GM23248 (cell line): ENCODE data around the gene ATG10. TPM values are rescaled to one million over a fixed set of nuclear protein-coding genes. Genes with fewer than 3 reads are reported as not detected.
A peak's percentile ranks its signal among the peaks of the same experiment; 100 is the strongest.

Experiments
- DNase-seq: peaks from one replicate; pipeline ENCODE4 v3.0.0-alpha.2; 2015
- H2AFZ ChIP-seq: fragments of 200-600 bp; sonication (generic); 2 replicates; pipeline ENCODE4 v1.6.1; 2016; ENCODE audit warnings: antibody characterized with exemption
- H3F3A ChIP-seq: fragments of 200-600 bp; sonication (generic); 2 replicates; pipeline ENCODE4 v1.6.1; 2016; ENCODE audit warnings: mild to moderate bottlenecking, antibody characterized with exemption, mixed run types; ENCODE audit not compliant: insufficient read depth
- H3K27ac ChIP-seq: fragments of 200-600 bp; sonication (generic); 2 replicates; pipeline ENCODE4 v1.5.1; 2016; ENCODE audit warnings: mild to moderate bottlenecking
- H3K27me3 ChIP-seq: fragments of 200-600 bp; sonication (generic); replicated peaks from 2 replicates; pipeline ENCODE4 v1.6.1; 2016; ENCODE audit warnings: mild to moderate bottlenecking; ENCODE audit not compliant: insufficient read depth
- H3K36me3 ChIP-seq: fragments of 200-600 bp; sonication (generic); 2 replicates; pipeline ENCODE4 v1.6.1; 2016; ENCODE audit warnings: low read depth, mild to moderate bottlenecking
- H3K4me1 ChIP-seq: fragments of 200-600 bp; sonication (generic); 2 replicates; pipeline ENCODE4 v1.6.1; 2016; ENCODE audit warnings: mild to moderate bottlenecking; ENCODE audit not compliant: insufficient read depth
- H3K4me2 ChIP-seq: fragments of 200-600 bp; sonication (generic); one replicate; pipeline ENCODE4 v1.6.1; 2016; ENCODE audit warnings: mild to moderate bottlenecking; ENCODE audit not compliant: unreplicated experiment
- H3K4me3 ChIP-seq: fragments of 200-600 bp; sonication (generic); 2 replicates; pipeline ENCODE4 v1.5.1; 2016; ENCODE audit warnings: mild to moderate bottlenecking
- H3K79me2 ChIP-seq: fragments of 200-600 bp; sonication (generic); 2 replicates; pipeline ENCODE4 v1.6.1; 2016; ENCODE audit warnings: mild to moderate bottlenecking; ENCODE audit not compliant: insufficient read depth
- H3K9ac ChIP-seq: fragments of 200-600 bp; sonication (generic); 2 replicates; pipeline ENCODE4 v1.6.1; 2016; ENCODE audit warnings: mild to moderate bottlenecking
- H3K9me2 ChIP-seq: fragments of 200-600 bp; sonication (generic); 2 replicates; pipeline ENCODE4 v1.6.1; 2016; ENCODE audit warnings: mixed run types, mild to moderate bottlenecking, moderate library complexity; ENCODE audit not compliant: insufficient read depth
- H3K9me3 ChIP-seq: fragments of 200-600 bp; sonication (generic); one replicate; pipeline ENCODE4 v1.6.1; 2017; ENCODE audit warnings: low read depth
- H4K20me1 ChIP-seq: fragments of 200-600 bp; sonication (generic); 2 replicates; pipeline ENCODE4 v1.6.0; 2016; ENCODE audit not compliant: insufficient read depth
- EZH2 ChIP-seq: fragments of 200-600 bp; sonication (generic); IDR thresholded peaks from 2 replicates; pipeline ENCODE4 v1.6.1; 2018; ENCODE audit warnings: antibody characterized with exemption, mild to moderate bottlenecking; ENCODE audit not compliant: insufficient read depth, poor library complexity, severe bottlenecking
- EZH2phosphoT487 ChIP-seq: fragments of 200-600 bp; sonication (generic); IDR thresholded peaks from 2 replicates; pipeline ENCODE4 v1.6.1; 2018; ENCODE audit warnings: antibody characterized with exemption, moderate library complexity, mild to moderate bottlenecking, low read depth; ENCODE audit not compliant: insufficient read depth
- WGBS, 2 experiments: methylation state at CpG; one replicate each; pipeline ENCODE4 v1.1.6; 2015 to 2017; ENCODE audit warnings: low lambda C conversion rate in 2 of 2, low coverage in 1 of 2; ENCODE audit errors: missing lambda C conversion rate in 2 of 2; 5-methylcytosine and 5-hydroxymethylcytosine counted together
- in situ Hi-C: fragments of 300-500 bp; cut with MboI; formaldehyde crosslinking; loops from 2 replicates; pipeline ENCODE4 v1.15.0; 2020
- polyA plus RNA-seq: library from polyadenylated mRNA; unstranded; fragments of >200 nt; fragmentation: Nextera tagmentation; extraction: Ambion mirVana; gene quantifications from 2 replicates; pipeline ENCODE4 v1.2.1, GENCODE V29; 2016
- total RNA-seq: library from RNA; depleted of rRNA; stranded (reverse); fragments of >200 nt; shearing (Covaris generic); gene quantifications from 2 replicates; pipeline ENCODE4 v1.2.3, GENCODE V29; 2014

The ATG10 gene
- total and polyA plus RNA-seq, 2 experiments from 2014 or later: 6.5 to 9.0 TPM

GRCh38 chr5:82174919-82175219, 203.0 kb downstream of the ATG10 start:
- in situ Hi-C loops: loop anchor here (25.0 kb wide), 2 partner anchors 438 to 663 kb away; no protein-coding TSS in a partner anchor
- H3K9ac ChIP-seq: no peak overlapping the region
- no peak overlapping the region for H3K4me3 ChIP-seq
- TF ChIP-seq EZH2 (no peak), EZH2phosphoT487 (no peak)
- H3K9me2 ChIP-seq: no peaks in the 10 kb centered on the region
- no peaks in the 10 kb centered on the region; the same call in 1 of the 2 replicates for H3F3A ChIP-seq
- H3K27ac ChIP-seq: peak overlapping the region; percentile 62
- H4K20me1 ChIP-seq: no peaks in the 10 kb centered on the region
- no peak overlapping the region for H2AFZ ChIP-seq
- H3K4me1 ChIP-seq: peaks cover 10% of the 10 kb centered on the region
- no peak for DNase-seq
- no peaks in the 10 kb centered on the region for H3K36me3 ChIP-seq
- WGBS, 2 experiments: 92 to 100% methylated on average over 1 of the region's 1 CpG
- H3K27me3 ChIP-seq: no peaks in the 10 kb centered on the region
- H3K79me2 ChIP-seq: no peaks in the 10 kb centered on the region
- no peaks in the 10 kb centered on the region for H3K9me3 ChIP-seq
- H3K4me2 ChIP-seq: no peak overlapping the region

GRCh38 chr5:82176115-82176814, 204.4 kb downstream of the ATG10 start:
- TF ChIP-seq EZH2phosphoT487 (no peak), EZH2 (no peak)
- Histone ChIP-seq H3K27me3 (no peaks in the 10 kb centered on the region), H2AFZ (no peak overlapping the region), H3K9me2 (no peaks in the 10 kb centered on the region), H3K9ac (no peak overlapping the region), H3K36me3 (no peaks in the 10 kb centered on the region), H3K4me2 (no peak overlapping the region), H3K27ac (no peak overlapping the region), H3K4me3 (no peak overlapping the region), H4K20me1 (no peaks in the 10 kb centered on the region), H3F3A (no peaks in the 10 kb centered on the region; the same call in 1 of the 2 replicates), H3K4me1 (peaks cover 10% of the 10 kb centered on the region), H3K79me2 (no peaks in the 10 kb centered on the region), H3K9me3 (no peaks in the 10 kb centered on the region)
- in situ Hi-C loops: no loop called here
- 93 to 94% methylated on average over 8 of the region's 8 CpGs for WGBS, 2 experiments
- peak; percentile 16 for DNase-seq

- no peaks in the 10 kb centered on the region for H3K79me2 ChIP-seq
- WGBS, 2 experiments: 96 to 98% methylated on average over 3 of the region's 3 CpGs
- no peaks in the 10 kb centered on the region for H3K9me3 ChIP-seq
- H3F3A ChIP-seq: no peaks in the 10 kb centered on the region; the same call in 1 of the 2 replicates
- in situ Hi-C loops: no loop called here
- H3K9me2 ChIP-seq: no peaks in the 10 kb centered on the region
- TF ChIP-seq EZH2phosphoT487 (no peak), EZH2 (no peak)
- H3K4me2 ChIP-seq: no peak overlapping the region
- DNase-seq: no peak
- H4K20me1 ChIP-seq: no peaks in the 10 kb centered on the region
- no peaks in the 10 kb centered on the region for H3K27me3 ChIP-seq
- H3K36me3 ChIP-seq: no peaks in the 10 kb centered on the region
- H3K4me1 ChIP-seq: peaks cover 10% of the 10 kb centered on the region
- H3K27ac ChIP-seq: no peak overlapping the region
- H3K4me3 ChIP-seq: no peak overlapping the region
- no peak overlapping the region for H2AFZ ChIP-seq
- H3K9ac ChIP-seq: no peak overlapping the region
Observed at GRCh38 chr5:82178378-82178777, 206.6 kb downstream of the ATG10 start.

GRCh38 chr5:82182662-82183061, 210.8 kb downstream of the ATG10 start:
- Histone ChIP-seq H4K20me1 (no peaks in the 10 kb centered on the region), H3K79me2 (no peaks in the 10 kb centered on the region), H3K9me3 (no peaks in the 10 kb centered on the region), H3K36me3 (no peaks in the 10 kb centered on the region), H3K4me1 (peaks cover 3% of the 10 kb centered on the region; the same call in 1 of the 2 replicates), H3K27ac (no peak overlapping the region), H3K4me2 (no peak overlapping the region), H3K4me3 (no peak overlapping the region), H3K9ac (no peak overlapping the region), H3K27me3 (no peaks in the 10 kb centered on the region), H3F3A (no peaks in the 10 kb centered on the region), H3K9me2 (no peaks in the 10 kb centered on the region), H2AFZ (no peak overlapping the region)
- TF ChIP-seq EZH2phosphoT487: no peak
- no peak for TF ChIP-seq EZH2
- no peak for DNase-seq
- WGBS, 2 experiments: 85 to 87% methylated on average over 2 of the region's 2 CpGs
- in situ Hi-C loops: no loop called here

- no peak overlapping the region for H3K4me3 ChIP-seq
- no peak overlapping the region for H3K27ac ChIP-seq
- no peak overlapping the region for H3K9ac ChIP-seq
- H3K79me2 ChIP-seq: no peaks in the 10 kb centered on the region
- no peaks in the 10 kb centered on the region for H3K27me3 ChIP-seq
- peaks cover 3% of the 10 kb centered on the region; the same call in 1 of the 2 replicates for H3K4me1 ChIP-seq
- no peaks in the 10 kb centered on the region for H3K36me3 ChIP-seq
- H4K20me1 ChIP-seq: no peaks in the 10 kb centered on the region
- DNase-seq: peak; percentile 67
- TF ChIP-seq EZH2 (no peak), EZH2phosphoT487 (no peak)
- 67 to 83% methylated on average over 1 of the region's 1 CpG for WGBS, 2 experiments
- in situ Hi-C loops: no loop called here
- H3K9me2 ChIP-seq: no peaks in the 10 kb centered on the region
- H3K9me3 ChIP-seq: no peaks in the 10 kb centered on the region
- H3F3A ChIP-seq: no peaks in the 10 kb centered on the region
- no peak overlapping the region for H3K4me2 ChIP-seq
- H2AFZ ChIP-seq: no peak overlapping the region
Observed at GRCh38 chr5:82183828-82184227, 212.0 kb downstream of the ATG10 start.
